Endothelial cell of umbilical vein (primary cell): ENCODE data around the gene USP36. TPM values are rescaled to one million over a fixed set of nuclear protein-coding genes. Genes with fewer than 3 reads are reported as not detected.

ENCODE experiments used
- BruUV-seq: library from RNA; stranded (reverse); fragments of 400-500 nt; replicated peaks from 2 replicates; lab custom pipeline; 2021; lab: Mats Ljungman, UMichigan
- CTCF ChIA-PET: fragments of 300-600, 350-600 bp; sonication (Branson Sonifier 250); formaldehyde crosslinking; loops from one replicate; lab custom pipeline; 2021; ENCODE audit warnings: antibody characterized with exemption, inconsistent platforms; lab: Charles Lee
- POLR2A ChIA-PET: fragments of 300-600, 350-600 bp; sonication (Branson Sonifier 250); formaldehyde crosslinking; loops from one replicate; lab custom pipeline; 2021; ENCODE audit warnings: antibody characterized with exemption, inconsistent platforms; lab: Charles Lee
- DNase-seq: peaks from one replicate; pipeline ENCODE4 v3.0.0-alpha.2; 2011; ENCODE audit warnings: low read depth, low spot score
- FAIRE-seq: peaks from 2 replicates; lab custom pipeline; 2011; peaks lifted over from hg19 to GRCh38; lab: Jason Lieb, UNC
- H2AFZ ChIP-seq: 2 replicates; pipeline ENCODE4 v1.6.0; 2012; ENCODE audit warnings: low read depth, low read length, control low read depth, inconsistent platforms
- H3K27ac ChIP-seq: 2 replicates; pipeline ENCODE4 v1.5.1; 2011; ENCODE audit warnings: low read depth, mild to moderate bottlenecking, control low read depth, low read length, moderate library complexity; ENCODE audit not compliant: insufficient read depth
- H3K27me3 ChIP-seq, 2 experiments: 2 replicates each; pipeline versions ENCODE4 v1.6.0 to v1.6.1; 2011; ENCODE audit warnings: low read length in 2 of 2, mixed read lengths in 1 of 2; ENCODE audit not compliant: control insufficient read depth in 2 of 2, insufficient read depth in 2 of 2
- H3K36me3 ChIP-seq, 2 experiments: 2 replicates in 1 of 2; 3 replicates in 1 of 2; pipeline ENCODE4 v1.5.1; 2011; ENCODE audit warnings: low read length in 2 of 2, mild to moderate bottlenecking in 1 of 2, moderate library complexity in 1 of 2; ENCODE audit not compliant: control insufficient read depth in 2 of 2, insufficient read depth in 2 of 2; ENCODE audit errors: extremely low read depth in 1 of 2
- H3K4me1 ChIP-seq: 3 replicates; pipeline ENCODE4 v1.5.1; 2011; ENCODE audit warnings: mild to moderate bottlenecking, low read length; ENCODE audit not compliant: control insufficient read depth, insufficient read depth; ENCODE audit errors: extremely low read depth
- H3K4me2 ChIP-seq: 2 replicates; pipeline ENCODE4 v1.6.1; 2011; ENCODE audit warnings: low read length, control low read depth, mixed read lengths; ENCODE audit not compliant: insufficient read depth
- H3K4me3 ChIP-seq, 3 experiments: fragments of 200-600 bp in 1 of 3; sonication (generic), shearing (Covaris generic) in 1 of 3; replicated peaks in 1 of 3; 2 replicates each; pipeline ENCODE4 v1.5.1; 2011 to 2016; ENCODE audit warnings: control low read depth in 3 of 3, low read length in 3 of 3, mild to moderate bottlenecking in 2 of 3, inconsistent platforms in 1 of 3, low read depth in 1 of 3, moderate library complexity in 1 of 3; ENCODE audit not compliant: insufficient read depth in 1 of 3
- H3K79me2 ChIP-seq: 2 replicates; pipeline ENCODE4 v1.6.0; 2012; ENCODE audit warnings: low read length, inconsistent platforms; ENCODE audit not compliant: control insufficient read depth, insufficient read depth
- H3K9ac ChIP-seq: replicated peaks from 2 replicates; pipeline ENCODE3; 2011; ENCODE audit warnings: low read length, control low read depth; ENCODE audit not compliant: insufficient read depth; ENCODE audit errors: extremely low read depth
- H3K9me1 ChIP-seq: replicated peaks from 3 replicates; pipeline ENCODE4 v1.6.0; 2011; ENCODE audit warnings: mild to moderate bottlenecking, low read length; ENCODE audit not compliant: control insufficient read depth, insufficient read depth; ENCODE audit errors: extremely low read depth
- H3K9me3 ChIP-seq: replicated peaks from 2 replicates; pipeline ENCODE4 v1.5.1; 2012; ENCODE audit warnings: low read length, inconsistent platforms; ENCODE audit not compliant: control insufficient read depth, insufficient read depth
- H4K20me1 ChIP-seq: replicated peaks from 2 replicates; pipeline ENCODE3; 2011; ENCODE audit warnings: mild to moderate bottlenecking, low read length; ENCODE audit not compliant: control insufficient read depth, insufficient read depth; ENCODE audit errors: extremely low read depth
- EZH2 ChIP-seq: IDR thresholded peaks from 2 replicates; pipeline ENCODE4 v1.6.1; 2012; ENCODE audit warnings: borderline replicate concordance, low read depth, mild to moderate bottlenecking, moderate library complexity, low read length, inconsistent platforms; ENCODE audit not compliant: severe bottlenecking
- FOS ChIP-seq: IDR thresholded peaks from 2 replicates; pipeline ENCODE4 v1.6.1; 2011; ENCODE audit warnings: mild to moderate bottlenecking, low read length, moderate library complexity, borderline replicate concordance; ENCODE audit not compliant: insufficient read depth
- GATA2 ChIP-seq: IDR thresholded peaks from 2 replicates; pipeline ENCODE4 v1.7.0; 2011; ENCODE audit warnings: low read depth, mild to moderate bottlenecking, moderate library complexity, mixed read lengths, low read length; ENCODE audit not compliant: insufficient read length, insufficient read depth
- JUN ChIP-seq: IDR thresholded peaks from 2 replicates; pipeline ENCODE4 v1.6.1; 2011; ENCODE audit warnings: borderline replicate concordance, low read depth; ENCODE audit not compliant: insufficient read length, insufficient read depth
- MAX ChIP-seq: IDR thresholded peaks from 2 replicates; pipeline ENCODE4 v1.6.1; 2011; ENCODE audit not compliant: insufficient read depth, insufficient read length
- MYC ChIP-seq: IDR thresholded peaks from one replicate; pipeline ENCODE4 v1.6.1; 2011; ENCODE audit warnings: mild to moderate bottlenecking, low read depth, low read length
- POLR2A ChIP-seq: IDR thresholded peaks from 2 replicates; pipeline ENCODE4 v1.6.1; 2012; ENCODE audit warnings: low read depth, mild to moderate bottlenecking, control low read depth, low read length
- POLR2AphosphoS5 ChIP-seq: IDR thresholded peaks from 2 replicates; pipeline ENCODE4 v1.6.1; 2012; ENCODE audit warnings: low read depth, mild to moderate bottlenecking, control low read depth, low read length, moderate library complexity; ENCODE audit not compliant: insufficient read depth
- dilution Hi-C: fragments of 300-500 bp; cut with MboI; formaldehyde crosslinking; loops from one replicate; pipeline ENCODE4 v1.15.0; 2019; ENCODE audit warnings: low sequenced_read_pairs; ENCODE audit not compliant: extremely low pct_ligation_motif_present
- intact Hi-C: fragments of 100-400 bp; cut with micrococcal nuclease; formaldehyde crosslinking; loops from one replicate; pipeline ENCODE4 v1.10.0; 2022
- polyA plus RNA-seq, 4 experiments: library from polyadenylated mRNA; depleted of rRNA in 3 of 4; stranded (reverse) in 3 of 4; unstranded in 1 of 4; fragments of >200 nt; gene quantifications; 2 replicates each; pipeline versions ENCODE4 v1.2.1 to v1.2.3, GENCODE V29; 2011 to 2012; ENCODE audit warnings: missing spikeins in 1 of 4
- total RNA-seq: library from RNA; stranded (reverse); gene quantifications from 2 replicates; pipeline ENCODE4 v1.2.3, GENCODE V29; 2021
- TF ChIP-seq, protein P1 (sequence below), 2 donors: IDR thresholded peaks; 1 replicate in 1 of 2; 2 replicates in 1 of 2; pipeline ENCODE4 v1.5.1; 2011; ENCODE audit warnings: low read length in 2 of 2, mild to moderate bottlenecking in 2 of 2, moderate library complexity in 2 of 2, control low read depth in 1 of 2, inconsistent platforms in 1 of 2, low read depth in 1 of 2; ENCODE audit not compliant: insufficient read depth in 1 of 2; ENCODE audit errors: extremely low read depth in 1 of 2

USP36 gene
- total and polyA plus RNA-seq, 2 donors (not counting 3 experiments of a cell fraction or from before 2014, with no cell fraction given), result 29.8 to 46.6 TPM

DNA sequence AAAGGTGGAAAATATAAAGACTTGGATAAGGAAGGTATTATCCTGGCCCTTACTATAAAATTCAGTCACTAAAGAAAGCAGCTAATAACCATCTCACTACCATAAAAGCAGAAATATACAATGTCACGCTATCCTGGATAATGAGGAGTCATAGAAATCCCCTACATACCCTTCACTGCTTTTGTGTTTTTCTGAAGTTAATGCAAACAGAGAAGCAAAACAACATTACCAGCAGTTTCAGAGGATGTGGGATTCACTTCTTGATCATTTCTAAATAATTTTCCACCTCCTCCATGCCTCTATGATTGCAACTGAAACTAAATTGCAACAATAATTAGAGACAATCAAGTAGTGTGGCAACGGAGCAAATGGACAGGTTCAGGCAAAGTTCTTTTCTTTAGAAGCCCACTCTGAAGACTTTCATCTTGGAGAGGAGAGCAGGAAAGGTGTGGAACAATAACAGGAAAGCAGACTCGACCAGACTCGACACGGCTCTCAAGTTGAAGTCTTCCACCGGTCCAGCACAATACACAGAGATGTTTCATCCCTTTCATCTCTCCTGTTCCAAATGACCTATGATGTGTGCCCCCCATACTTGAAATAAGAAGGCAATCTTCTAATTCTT, 68.7 kb downstream of the USP36 start:
- Histone ChIP-seq H3K9me1 (no peaks in the 10 kb centered on the region), H3K27me3 (no peaks in the 10 kb centered on the region), H3K79me2 (peaks cover 11% of the 10 kb centered on the region), H3K27ac (no peak overlapping the region), H3K36me3 (no peaks in the 10 kb centered on the region), H3K4me1 (peaks cover 23% of the 10 kb centered on the region), H3K9me3 (no peaks in the 10 kb centered on the region), H3K4me3 (no peak overlapping the region), H4K20me1 (no peaks in the 10 kb centered on the region), H2AFZ (peak overlapping the region; percentile 32), H3K4me2 (peak overlapping the region; percentile 12), H3K9ac (no peak overlapping the region)
- no TSS peak for BruUV-seq
- intact Hi-C loops (no loop called here), dilution Hi-C loops (no loop called here)
- DNase-seq (peak; percentile 65), FAIRE-seq (peak; percentile 91)
- POLR2A ChIA-PET, result interaction anchor here (1.2 kb wide), 1 partner anchor 11 kb away, joined by 6 read pairs; no protein-coding TSS in a partner anchor
- CTCF ChIA-PET, result interaction anchor here (1.0 to 1.3 kb wide), 2 partner anchors 8 to 27 kb away, joined by 3 to 4 read pairs; no protein-coding TSS in a partner anchor
- no peak for TF ChIP-seq POLR2A
- no peak for TF ChIP-seq POLR2AphosphoS5
- TF ChIP-seq, protein P1, sequence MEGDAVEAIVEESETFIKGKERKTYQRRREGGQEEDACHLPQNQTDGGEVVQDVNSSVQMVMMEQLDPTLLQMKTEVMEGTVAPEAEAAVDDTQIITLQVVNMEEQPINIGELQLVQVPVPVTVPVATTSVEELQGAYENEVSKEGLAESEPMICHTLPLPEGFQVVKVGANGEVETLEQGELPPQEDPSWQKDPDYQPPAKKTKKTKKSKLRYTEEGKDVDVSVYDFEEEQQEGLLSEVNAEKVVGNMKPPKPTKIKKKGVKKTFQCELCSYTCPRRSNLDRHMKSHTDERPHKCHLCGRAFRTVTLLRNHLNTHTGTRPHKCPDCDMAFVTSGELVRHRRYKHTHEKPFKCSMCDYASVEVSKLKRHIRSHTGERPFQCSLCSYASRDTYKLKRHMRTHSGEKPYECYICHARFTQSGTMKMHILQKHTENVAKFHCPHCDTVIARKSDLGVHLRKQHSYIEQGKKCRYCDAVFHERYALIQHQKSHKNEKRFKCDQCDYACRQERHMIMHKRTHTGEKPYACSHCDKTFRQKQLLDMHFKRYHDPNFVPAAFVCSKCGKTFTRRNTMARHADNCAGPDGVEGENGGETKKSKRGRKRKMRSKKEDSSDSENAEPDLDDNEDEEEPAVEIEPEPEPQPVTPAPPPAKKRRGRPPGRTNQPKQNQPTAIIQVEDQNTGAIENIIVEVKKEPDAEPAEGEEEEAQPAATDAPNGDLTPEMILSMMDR (IDR thresholded peaks at IDR 0.05; ENCODE audit: extremely low read depth in 1 of 2, insufficient read depth in 1 of 2, low read depth in 1 of 2, low read length in 2 of 2), result no peak
- TF ChIP-seq FOS, result no peak
- no peak for TF ChIP-seq GATA2
- TF ChIP-seq MAX, result no peak
- TF ChIP-seq MYC, result no peak
- TF ChIP-seq EZH2, result no peak
- TF ChIP-seq JUN, result no peak
